NCI-H2171 treated with DMSO at 0.1 percent for 48 hours (cell line): ENCODE data around the gene ALPP.
A peak's percentile ranks its signal among the peaks of the same experiment; 100 is the strongest.
"Not testable (repeated sequence)": the region's sequence is repeated elsewhere in the genome, so short reads cannot be mapped to it uniquely, and the experiment has no call there.

ENCODE experiments used
- DNase-seq: peaks from one replicate; lab custom pipeline; 2025; lab: John Stamatoyannopoulos, UW

The ALPP gene

DNA sequence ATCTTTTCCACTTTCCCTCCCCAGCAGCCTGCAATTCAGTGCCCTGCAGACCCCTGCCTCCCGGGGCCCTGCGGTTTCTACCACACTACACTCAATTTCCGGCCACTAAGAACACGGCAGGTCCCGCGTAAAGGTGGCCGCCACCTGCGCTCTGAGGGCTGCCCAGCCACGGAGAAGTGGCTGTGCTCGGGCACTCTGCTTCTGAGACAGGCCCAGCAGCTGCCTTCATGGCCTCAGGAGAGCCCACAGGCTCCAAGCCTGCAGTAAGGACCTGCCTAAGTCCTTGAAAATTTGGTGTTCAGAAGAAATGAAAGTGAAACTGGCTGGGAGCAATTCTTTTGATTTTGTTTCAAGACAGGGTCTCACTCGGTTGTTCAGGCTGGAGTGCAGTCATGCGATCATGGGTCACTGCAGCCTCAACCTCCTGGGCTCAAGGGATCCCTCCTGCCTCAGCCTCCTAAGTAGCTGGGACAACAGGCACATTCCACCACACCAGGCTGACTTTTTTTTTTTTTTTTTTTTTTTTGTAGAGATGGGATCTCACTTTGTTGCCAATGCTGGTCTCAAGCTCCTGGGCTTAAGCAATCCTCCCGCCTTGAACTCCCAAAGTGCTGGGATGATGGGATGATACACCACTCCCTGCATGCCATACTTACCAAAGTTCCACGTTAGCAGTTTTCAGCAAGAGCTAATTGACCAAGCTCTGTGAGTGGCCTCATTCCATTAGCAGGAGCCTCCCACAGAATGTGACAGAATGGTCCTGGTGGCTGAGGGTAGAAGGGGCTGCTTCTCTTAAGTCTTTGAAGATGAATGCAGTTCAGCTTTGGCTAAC is 14.6 kb upstream of the ALPP start:
- no peak for DNase-seq

DNA sequence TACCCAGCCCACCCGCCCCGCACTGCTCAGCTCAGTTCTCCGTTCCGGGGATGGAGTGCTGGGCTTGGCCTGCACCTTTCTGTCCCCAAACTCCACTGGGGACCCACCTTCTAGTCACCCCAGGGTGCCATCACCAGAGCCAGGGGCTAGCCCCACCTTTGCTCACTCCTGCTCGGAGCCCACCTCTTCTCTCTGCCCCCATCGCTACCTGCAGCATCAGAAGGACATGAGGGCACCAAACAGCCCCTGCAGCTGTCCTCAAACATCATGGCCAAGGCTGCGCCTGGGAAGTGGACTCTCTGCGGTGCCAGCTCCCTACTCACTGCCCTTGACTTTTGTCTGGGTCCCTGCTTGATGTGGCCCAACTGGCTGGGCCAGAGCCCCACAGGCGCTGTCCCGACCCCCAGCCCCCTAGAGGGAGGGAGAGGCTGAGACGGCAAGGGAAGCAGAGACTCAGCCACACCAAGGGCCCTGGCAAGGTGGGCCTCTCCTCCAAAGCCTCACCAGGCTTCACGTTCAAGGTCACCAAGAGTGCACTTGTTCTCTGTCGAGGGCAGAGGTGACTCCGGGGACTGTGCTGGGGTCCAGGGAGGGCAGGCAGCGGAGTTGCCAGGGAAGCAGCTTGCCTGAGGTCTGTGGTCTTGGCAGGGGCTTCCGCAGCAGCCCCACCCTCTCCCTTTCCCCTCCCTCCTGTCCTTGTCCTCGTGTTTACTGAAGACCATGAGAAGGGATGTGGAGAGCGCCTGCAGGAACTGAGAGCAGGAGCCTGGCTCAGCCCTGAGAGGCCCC is 13.6 kb upstream of the ALPP start:
- not testable (repeated sequence) for DNase-seq

DNA sequence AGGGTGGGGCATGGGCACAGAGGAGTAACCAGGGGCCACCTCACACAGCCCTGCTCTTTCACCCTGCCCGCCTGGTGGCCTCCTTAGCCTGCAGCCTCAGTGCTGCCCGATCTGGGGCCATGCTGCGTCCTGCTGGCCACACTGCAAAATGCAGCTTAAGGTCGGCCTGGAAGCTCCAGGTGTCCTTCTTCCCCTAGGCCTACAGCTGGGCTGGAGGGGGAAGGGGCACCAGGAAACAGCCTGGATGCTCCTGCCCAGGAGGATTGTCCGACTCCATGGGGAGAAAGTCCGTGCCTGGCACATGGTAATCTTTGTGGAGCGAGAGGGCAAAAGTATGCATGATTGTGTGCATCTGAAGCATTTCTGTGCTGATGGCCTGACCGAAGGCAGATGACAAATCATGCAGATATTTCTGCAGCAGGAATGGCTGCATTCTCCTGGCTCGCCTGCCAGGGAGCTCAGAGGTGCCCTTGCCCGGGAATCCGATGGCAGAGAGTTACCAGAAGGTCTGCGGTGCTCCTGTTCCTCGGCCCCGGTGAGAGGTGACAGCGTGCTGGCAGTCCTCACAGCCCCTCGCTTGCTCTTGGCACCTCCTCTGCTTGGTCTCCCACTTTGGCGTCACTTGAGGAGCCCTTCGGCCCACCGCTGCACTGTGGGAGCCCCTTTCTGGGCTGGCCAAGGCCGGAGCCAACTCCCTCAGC is 12.8 kb upstream of the ALPP start:
- DNase-seq, result no peak

DNA sequence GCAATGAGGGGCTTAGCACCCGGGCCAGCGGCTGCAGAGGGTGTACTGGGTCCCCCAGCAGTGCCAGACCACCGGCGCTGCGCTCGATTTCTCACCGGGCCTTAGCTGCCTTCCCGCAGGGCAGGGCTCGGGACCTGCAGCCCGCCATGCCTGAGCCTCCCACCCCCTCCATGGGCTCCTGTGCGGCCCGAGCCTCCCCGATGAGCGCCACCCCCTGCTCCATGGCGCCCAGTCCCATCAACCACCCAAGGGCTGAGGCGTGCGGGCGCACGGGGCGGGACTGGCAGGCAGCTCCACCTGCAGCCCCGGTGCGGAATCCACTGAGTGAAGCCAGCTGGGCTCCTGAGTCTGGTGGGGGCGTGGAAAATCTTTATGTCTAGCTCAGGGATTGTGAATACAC is 12.1 kb upstream of the ALPP start:
- DNase-seq, result not testable (repeated sequence)

DNA sequence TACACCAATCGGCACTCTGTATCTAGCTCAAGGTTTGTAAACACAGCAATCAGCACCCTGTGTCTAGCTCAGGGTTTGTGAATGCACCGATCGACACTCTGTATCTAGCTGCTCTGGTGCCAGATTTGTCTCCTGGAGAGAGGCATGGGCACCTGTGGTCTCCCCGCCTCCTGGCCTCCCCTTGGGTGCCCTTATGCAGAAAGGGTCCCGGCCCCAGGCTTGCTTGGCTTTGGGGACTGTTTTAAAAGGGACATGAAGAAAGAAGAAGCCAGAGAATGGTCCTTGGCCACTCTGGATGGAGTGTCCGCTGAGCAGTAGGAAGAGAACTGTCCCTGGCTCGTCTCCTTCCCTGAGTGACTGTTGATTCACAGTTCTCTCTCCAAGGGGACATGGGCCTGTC is 11.5 kb upstream of the ALPP start:
- no peak for DNase-seq

DNA sequence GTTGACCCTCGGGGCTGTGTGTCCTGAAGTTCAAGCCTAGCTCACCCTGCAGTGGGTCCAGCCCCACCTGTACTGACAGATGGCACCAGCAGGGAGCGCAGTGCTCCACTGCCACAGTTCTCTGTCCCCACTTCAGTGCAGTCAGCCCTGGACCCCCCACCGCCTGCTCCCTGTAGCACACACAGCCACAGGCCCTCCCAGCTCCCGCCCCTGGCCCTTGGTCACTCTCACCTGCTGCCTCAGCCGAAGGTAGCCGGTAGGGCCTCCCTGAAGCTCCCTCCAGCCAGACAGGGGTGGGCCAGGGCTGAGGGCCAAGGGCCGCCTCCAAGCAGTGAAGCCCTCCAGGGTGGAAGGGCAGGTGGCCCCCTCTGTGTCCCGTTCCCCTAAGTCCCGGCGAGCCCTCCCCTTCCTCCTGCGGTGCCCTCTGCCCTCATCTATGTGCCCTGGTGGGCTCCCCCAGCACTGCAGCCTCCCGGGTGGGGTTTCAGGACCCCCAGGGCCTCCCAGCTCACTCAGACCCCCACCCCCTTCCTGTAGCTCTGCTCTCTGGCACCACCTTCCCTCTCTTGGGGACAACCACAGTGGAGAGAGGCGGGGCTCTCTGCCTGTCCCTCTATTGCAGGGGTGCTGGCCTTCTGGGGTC is 10.8 kb upstream of the ALPP start:
- DNase-seq, result no peak

DNA sequence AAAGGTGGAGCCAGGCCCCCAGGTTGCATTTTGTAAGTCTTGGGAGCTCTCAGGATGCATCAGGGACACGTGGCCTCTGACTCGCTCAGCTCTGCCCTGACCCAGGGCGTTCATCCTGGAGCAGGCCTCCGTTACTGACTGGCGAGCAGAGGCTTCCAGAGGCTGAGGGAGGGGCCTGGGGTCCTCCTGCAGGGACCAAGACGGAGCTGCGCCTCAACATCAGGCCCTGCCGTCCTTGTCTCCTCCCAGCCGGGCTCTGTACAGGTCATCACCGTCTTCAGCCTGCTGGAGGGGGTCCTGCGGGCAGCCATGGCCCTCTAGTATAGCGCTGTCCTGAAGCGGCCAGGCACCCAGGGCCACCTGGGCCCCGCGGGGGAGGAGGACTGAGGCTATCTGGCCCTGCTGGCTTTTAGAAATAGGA is 10.2 kb upstream of the ALPP start:
- no peak for DNase-seq

DNA sequence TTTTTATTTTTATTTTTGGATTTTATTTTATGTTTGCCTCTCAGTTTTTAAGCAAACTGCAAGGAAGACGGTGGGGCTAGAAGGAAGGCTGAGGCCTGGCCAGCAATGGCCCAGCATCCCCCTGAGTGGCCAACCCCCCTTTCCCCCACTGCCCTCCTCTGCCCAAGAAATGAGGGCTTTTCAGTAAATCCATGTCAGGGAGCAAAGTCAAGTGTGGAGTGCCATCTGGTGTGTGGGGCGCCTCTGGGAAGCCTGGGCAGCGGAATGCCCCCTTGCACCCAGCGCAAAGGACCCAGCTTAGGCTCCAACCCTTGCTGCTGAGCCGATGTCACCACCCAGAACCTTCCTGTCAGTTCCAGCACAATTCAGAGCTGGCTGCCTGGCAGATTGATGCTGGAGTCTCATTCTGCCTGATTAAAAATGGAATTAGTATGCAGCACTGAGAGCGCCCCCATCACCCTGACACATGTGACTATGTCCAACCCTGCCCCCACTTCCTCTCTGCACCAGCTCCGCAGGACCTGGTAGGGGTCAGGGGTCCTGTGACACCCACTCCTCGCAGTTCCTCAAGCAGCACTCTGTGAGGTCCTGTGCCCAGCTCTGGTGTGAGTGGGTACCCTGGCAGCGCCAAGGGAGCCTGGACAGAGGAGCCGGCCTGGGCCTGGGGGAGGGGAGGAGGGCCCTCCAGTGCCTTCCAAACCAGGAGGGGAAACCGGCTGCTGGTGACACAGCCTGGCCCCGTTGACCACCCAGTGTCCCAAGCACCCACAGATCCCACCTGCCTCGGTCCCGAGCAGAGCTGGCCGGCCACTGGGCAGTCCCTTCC is 9.2 kb upstream of the ALPP start:
- DNase-seq, result no peak

DNA sequence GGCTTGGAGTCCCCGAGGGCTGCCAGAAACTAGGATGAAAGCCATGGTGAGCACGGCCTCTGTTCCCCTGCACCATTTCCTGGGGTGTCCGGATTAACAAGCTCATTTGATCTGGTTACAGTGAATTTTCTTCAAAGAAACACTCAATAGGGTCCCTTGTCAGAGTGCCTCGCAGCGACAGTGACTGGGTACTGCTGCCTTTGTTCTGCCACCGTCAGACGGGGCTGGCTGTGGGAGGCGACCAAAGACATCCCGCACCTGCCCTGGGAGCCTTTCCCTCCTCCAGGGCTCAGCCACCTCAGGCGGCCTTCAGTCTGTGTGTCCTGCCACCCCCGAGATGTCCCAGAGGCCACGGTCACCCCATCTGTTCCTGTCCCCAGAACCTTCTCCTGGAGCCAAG is 8.5 kb upstream of the ALPP start:
- DNase-seq, result not testable (repeated sequence)

DNA sequence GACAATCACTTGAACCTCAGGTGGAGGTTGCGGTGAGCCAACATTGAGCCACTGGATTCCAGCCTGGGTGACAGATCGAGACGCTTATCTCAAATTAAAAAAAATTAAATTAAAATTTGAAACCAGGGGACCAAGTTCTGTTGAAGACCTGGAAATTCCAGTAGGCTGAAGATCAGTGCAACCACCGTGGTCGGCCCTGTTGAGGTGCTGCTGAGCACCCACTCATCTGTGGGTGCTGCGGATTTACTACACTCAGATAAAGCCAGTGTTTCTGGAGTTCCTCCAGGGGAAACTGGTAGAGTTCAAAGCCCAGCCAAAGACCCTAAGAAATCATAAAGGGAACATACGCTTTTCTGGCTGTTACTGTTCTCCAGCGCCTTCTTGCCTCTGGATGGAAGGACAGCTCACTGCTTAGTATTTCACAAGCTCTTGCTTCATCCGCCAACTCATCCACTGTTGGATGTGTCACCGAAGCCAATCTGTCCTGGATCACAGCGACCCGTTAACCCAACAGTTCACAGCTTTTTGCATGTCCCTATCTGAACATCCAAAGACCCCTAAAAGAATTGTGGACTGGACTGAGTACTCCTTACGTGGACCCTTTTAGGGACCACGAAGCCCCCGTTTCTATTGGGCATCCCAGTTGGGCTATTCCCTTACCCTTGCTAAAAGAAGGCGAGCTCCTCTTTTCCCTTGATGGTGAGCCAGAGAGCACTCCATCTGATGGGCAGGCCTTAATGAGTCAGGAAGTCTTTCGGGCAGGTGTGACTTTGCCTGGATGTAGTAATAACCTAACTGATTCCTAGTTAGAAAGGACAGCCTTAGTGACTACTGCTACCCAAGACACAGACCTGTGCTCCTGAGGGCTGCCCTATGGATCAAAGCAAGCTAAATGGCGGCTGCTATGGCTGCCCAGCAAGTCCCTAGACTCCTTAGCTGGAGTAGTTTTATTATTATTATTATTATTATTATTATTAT is 6.0 kb upstream of the ALPP start:
- no peak for DNase-seq

DNA sequence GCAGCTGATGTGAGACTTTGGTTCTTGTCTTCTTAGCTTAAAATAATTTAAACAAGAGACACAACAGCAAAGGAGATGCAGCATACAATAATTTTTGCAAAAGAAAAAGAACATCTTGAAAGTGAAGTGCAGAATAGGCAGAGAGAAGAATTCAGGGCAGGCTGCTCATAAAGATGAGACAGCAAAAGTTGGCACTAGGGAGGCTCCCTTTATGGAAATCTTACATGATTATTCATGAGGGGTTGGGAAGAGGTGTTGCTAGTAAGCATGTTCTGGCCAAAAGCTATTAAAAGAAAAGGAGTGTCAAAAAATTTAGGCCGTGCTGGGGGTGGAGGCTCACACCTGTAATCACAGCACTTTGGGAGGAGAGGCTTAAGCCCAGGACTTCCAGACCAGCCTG is 4.2 kb upstream of the ALPP start:
- no peak for DNase-seq

DNA sequence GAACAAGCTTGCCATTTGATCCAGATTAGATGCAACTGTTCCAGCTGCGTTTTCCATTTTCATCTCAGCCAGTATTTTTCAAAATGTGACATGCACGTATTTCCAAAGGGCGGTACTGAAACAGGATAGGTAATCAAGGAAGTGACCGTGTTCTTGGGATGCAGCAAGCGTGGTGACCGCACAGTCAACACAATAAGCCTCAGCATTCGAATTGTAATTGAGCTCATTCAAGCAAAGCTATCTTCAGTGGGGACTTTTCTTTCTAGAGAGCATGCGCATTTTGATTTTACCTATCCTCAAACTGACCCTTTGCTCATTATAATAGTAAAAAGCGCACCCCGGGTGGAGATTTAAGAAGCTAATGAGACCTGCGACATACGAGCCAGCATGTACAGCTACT is 3.4 kb upstream of the ALPP start:
- no peak for DNase-seq

DNA sequence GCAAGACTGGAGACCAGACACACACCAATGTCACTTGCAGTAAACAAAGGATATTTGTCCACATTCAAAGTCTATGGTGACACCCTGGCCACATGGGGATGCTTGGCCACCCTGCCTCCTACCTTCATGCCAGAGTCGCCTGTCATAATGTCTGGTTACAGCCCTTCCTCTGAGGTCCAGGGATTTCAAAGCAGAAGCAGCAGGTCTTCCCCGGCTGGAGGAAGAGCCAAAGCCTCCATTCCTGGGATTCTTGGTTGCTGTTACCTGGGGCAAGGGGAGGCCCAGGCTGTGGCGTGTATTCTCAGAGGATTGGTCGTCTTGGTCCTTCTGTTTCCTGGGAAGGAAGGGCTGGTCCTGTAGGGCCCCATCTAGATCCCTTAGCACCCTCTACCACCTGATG is 2.3 kb upstream of the ALPP start:
- no peak for DNase-seq

DNA sequence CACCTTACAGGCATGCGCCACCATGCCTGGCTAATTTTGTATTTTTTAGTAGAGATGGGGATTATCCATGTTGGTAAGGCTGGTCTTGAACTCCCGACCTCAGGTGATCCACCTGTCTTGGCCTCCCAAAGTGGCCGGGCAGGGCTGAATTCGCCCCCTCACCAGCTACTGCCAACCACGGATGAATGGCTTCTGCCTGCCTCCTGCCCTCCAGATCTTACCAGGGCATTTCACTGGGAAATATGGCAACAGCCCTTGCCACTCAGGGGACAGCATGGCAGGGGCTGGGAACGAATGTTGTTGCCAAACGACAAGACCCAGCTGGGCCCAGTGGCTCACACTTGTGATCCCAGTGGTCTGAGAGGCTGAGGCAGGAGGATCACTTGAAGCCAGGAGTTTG is 1.8 kb upstream of the ALPP start:
- no peak for DNase-seq

DNA sequence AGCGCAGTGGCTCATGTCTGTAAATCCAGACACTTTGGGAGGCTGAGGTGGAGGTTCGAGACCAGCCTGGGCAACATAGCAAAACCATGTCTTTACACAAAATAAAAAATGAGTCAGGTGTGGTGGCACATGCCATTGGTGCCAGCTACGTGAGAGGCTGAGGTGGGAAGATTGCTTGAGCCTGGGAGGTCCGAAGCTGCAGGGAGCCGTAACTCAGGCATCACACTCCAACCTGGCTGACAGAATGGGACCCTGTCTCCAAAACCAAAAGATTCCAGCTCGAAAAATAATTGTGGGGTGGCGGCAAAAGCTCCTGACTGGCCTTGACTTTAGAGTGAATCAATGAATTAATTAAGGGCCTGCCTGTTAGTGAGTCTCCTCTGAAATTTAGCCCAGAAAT is 1.2 kb upstream of the ALPP start:
- DNase-seq, result no peak

DNA sequence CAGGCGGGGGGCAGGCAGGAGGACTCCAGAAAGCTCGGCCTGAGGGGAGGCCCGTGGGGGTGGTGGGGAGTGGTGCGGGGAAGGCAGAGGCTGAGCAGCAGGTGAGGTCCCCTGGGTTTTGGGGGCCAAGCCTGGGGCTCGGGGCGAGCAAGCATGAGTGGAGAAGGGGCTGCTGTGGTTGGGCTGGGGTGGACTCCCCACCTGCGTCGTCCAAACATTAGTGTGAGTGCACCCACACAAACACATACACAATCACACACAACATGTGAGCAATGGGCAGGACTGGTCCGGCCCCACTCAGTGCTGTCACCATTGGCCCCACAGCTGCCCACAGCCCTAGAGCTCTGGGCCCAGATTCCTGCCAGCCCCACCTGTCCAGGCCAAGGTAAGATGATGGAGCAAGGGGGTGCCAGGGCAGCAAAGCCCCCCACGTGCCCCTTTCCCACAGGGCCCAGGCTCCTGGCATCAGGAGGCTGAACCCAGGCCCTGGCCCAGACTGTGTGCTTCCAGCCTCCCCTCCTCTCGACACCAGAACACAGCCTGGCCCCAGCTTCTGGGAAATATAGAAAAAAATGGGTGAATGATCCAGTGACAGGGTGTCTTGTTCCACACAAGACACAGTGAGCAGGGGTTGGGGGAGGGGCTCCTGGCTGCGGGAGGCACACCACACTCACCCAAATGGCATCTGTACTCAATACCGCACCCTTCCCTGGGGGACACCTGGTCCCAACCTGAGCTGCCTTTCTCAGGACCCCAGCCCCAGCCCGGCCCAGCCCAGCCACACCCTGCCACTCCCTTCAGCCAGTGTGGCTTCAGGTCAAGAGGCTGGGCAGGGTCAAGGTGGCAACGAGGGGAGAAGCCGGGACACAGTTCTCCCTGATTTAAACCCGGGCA is 463 bp upstream of the ALPP start:
- peak; percentile 18 for DNase-seq

DNA sequence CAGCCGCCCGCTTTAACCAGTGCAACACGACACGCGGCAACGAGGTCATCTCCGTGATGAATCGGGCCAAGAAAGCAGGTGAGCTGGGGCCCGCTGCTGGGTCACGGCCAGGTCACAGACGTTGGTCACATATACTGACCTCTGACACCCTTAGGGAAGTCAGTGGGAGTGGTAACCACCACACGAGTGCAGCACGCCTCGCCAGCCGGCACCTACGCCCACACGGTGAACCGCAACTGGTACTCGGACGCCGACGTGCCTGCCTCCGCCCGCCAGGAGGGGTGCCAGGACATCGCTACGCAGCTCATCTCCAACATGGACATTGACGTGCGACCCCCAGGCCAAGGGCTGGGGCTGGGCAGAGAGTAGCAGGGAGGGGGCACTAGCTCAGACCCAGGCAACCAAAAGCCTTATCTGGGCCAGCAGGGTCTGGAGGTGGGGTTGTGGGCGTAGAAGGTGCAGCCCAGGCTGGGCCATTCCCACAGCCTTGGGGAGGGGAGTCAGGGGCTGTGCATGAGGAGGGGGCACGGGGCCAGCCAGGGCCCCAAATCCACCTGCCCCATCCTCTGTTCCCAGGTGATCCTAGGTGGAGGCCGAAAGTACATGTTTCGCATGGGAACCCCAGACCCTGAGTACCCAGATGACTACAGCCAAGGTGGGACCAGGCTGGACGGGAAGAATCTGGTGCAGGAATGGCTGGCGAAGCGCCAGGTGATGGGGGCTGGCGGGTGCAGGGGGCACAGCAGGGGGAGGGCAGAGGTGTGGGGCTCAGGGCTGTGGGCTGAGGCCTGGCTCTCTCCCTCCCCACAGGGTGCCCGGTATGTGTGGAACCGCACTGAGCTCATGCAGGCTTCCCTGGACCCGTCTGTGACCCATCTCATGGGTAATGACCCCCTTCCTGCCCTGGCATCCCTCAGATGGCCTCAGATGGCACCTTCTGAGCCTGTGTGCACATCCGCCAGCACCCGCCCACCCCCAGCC is 1.3 kb downstream of the ALPP start:
- not testable (repeated sequence) for DNase-seq
